GM21786 (cell line): ENCODE results near the gene WNT2B.

ENCODE experiments used
- ATAC-seq: cut with Tn5 transposase; IDR thresholded peaks from one replicate; pipeline ENCODE4 v1.9.1; 2021; ENCODE audit not compliant: unreplicated experiment

Gene WNT2B

DNA sequence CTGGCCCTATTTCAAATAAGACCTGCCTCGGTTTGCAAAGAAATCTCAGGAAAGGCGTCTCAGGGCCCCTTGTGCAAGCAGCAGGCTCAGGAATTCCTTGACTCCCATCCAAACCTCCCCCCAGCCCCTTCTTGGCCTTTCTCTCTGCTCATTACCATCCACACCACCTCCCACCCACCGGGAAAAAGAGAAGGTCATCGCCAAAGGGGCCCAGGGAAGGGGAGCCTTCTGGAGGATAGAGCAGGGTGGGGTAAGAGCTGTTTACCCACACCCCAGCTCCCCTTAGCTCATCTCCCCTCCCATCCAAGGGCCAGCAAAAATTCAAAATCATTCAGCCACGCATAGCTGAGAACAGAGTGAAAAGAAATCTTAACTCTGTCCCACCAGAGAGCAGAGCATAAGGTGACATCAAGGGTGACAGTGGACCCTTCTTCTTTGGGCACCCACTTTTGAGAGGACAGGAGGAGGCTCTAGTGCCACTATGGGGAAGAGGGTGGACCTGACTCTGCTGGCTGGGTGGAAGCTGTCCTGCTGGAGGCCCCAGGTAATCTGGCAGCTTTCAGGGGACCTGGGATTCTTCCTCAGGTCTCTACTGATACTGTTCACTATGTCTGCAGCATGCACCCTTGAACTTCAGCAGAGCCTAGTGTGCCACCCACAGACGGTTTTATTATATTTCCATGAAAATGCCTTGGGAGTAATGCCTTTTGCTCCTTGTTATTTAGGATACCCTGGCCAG, 3.9 kb upstream of the WNT2B start:
- ATAC-seq = no peak

DNA sequence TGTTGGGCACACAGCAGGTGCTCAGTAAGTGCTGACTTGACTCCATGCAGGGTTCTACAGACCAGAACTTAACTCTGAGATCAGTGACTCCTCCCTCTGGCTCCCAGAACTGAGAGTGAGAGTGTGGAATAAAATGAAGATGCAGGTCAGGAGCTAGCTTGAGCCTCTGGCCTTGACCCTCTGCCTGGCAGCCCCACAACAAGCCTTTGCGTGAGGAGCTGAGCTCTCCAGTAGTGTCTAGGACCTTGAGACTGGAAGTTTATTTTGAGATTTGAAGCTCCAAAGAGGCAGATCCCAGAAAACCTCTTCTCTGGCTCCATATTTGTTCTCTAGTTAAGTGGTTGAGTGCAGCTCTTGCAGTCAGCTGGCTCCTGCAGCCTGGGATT, 3.4 kb upstream of the WNT2B start:
- ATAC-seq = no peak

- no peak for ATAC-seq
Observed at GRCh38 chr1:112505878-112506277, 2.9 kb upstream of the WNT2B start.

- ATAC-seq = no peak
Observed at GRCh38 chr1:112506306-112506705, 2.5 kb upstream of the WNT2B start.

DNA sequence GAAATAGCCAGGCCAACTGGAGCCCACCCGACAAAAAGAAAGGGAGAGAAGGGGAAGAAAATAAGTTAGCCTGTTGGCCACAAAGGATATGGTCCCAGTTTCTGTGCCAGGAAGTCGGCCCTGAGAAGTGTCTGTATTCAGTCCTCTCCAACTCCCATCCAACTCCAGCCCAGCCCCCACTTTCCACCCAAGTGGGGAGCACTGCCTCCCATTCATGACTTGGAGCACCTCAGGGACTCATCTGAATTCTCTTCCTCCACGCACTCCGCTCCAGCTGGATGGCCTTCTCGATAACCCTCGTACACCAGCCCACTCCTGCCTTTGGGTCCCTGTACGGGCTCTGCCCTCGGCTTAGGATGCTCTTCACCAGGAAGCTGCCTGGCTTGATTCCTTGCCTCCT, 2.0 kb upstream of the WNT2B start:
- no peak for ATAC-seq

GRCh38 chr1:112507336-112507735, 1.4 kb upstream of the WNT2B start:
- no peak for ATAC-seq

DNA sequence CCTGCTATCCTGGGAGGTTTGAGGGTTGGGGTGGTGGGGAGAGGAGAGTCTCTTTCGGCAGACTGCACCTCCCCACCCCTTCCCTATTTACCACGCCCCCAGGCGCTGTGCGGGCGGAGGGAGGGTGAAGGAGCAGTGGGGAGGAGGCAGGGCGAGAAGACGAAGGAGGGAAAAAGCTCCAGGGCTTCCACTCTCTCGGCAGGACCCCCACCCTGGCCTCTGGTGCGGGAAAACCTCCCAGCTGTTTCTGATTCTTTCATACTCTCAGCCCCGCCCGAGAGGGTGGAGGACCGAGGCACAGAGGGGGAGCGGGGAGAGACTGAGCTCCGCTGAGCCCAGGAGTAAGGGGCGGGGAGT, 866 bp upstream of the WNT2B start:
- ATAC-seq = no peak

DNA sequence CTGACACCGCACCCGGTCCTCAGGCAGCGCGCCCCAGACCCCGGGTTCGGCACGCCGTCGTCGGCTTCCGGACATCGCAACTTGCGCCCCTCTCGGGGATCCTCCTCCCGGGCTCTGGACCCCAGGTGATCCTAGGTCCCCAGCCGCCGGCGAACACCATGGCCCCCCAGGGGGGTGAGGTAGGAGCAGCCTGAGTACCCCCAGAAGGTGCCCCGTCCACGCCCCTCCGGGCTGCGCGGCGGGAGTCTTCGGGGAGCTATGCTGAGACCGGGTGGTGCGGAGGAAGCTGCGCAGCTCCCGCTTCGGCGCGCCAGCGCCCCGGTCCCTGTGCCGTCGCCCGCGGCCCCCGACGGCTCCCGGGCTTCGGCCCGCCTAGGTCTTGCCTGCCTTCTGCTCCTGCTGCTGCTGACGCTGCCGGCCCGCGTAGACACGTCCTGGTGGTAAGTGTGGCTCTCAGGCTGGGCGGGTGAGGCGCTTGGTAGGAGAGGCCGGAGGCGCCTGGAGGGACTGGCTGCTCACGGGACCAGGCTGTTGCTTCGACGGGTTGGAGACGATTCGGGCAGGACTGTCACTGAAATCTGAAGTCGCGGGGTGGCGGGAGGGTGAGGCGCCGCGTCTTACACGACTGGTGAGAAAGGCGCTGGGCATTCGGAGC, 367 bp downstream of the WNT2B start:
- ATAC-seq = no peak

DNA sequence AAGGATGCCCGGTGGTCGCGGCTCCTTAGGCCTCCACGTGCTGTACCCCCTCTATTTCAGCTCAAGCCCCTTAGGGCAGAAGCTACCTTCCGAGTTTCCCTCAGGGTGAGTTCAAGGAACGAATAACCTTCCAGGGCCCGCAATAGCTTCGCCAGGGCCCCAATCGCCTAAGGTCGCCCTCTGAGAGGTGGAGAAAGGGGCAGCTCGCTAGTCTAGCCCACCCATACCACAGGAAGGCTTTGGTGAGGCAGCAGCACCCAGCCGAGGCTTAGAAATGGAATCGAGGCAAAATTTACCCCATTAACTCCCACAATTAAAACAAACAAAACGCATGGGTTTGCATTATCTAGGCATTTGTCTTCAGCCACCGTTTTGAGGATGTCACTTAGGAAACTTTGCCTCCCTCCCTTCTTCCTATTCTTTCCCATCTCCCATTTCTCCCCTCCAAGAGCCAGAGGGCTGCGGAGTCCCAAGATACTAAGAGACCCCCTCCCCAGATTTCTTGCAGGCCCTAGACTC, 954 bp downstream of the WNT2B start:
- no peak for ATAC-seq

DNA sequence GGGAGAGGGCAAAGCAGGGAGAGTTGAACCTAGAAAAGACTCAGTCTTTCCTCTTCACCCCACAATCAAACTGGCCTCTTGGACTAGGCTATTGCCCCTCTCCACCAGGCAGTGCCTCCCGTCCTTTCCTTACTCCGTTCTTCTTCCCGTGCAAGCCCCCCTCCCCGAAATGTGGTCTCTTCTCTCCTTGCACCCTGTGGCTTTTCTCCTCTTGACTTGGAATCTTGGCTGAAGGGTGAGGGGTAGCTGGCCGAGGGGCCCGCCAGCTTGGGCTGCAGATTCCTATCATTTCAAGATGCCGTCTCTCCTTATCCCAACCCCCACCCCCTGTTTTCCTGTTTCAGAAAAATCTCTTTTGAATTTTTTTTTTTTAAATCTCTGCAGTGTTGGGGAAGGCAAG, 1.6 kb downstream of the WNT2B start:
- no peak for ATAC-seq

- no peak for ATAC-seq
Observed at GRCh38 chr1:112511897-112512296, 3.1 kb downstream of the WNT2B start.

GRCh38 chr1:112513112-112513870, 4.5 kb downstream of the WNT2B start:
- no peak for ATAC-seq

DNA sequence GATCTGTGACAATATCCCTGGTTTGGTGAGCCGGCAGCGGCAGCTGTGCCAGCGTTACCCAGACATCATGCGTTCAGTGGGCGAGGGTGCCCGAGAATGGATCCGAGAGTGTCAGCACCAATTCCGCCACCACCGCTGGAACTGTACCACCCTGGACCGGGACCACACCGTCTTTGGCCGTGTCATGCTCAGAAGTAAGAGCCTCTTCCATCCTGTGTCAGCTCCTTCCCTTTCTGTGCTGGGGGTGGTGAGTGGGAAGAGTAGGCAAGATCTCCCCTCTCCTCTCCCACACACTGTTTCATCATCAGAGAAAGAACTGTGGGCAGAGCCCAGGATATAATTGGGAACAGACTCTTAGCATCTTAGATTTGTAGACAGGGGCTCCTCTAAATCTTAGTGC, 6.1 kb downstream of the WNT2B start:
- ATAC-seq = no peak

DNA sequence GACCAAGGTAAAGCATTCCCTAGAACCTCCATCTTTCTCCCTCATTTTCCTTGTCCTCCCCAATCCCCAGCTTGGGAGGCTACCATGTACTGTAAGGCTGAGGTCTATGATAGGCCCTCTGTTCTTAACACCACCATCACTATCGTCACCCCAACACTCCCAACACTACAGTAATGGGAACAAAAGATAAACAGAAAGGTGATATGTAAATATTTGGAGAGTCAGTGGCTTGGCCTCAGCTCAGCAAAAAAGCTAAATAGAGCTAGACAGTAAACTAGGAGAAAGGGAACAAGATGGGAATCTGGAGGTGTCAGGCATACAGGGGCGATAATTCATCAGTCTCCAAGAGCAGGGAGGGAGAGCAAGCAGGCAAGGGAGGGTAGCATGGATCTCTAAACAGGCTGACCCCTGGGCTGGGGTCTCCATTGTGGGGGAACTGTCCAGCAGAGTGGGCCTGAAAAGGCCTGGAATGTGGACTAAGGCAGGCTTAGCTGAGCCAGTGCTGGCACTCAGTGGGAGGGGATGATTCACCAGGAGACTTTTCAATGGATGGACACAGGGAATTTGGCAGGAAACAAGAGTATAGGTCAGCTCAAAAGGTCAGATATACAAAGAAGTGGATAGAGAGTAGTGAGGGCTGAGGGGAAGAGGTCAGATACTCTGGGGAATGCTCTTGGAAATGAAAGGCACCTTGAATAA, 6.7 kb downstream of the WNT2B start:
- ATAC-seq = no peak

DNA sequence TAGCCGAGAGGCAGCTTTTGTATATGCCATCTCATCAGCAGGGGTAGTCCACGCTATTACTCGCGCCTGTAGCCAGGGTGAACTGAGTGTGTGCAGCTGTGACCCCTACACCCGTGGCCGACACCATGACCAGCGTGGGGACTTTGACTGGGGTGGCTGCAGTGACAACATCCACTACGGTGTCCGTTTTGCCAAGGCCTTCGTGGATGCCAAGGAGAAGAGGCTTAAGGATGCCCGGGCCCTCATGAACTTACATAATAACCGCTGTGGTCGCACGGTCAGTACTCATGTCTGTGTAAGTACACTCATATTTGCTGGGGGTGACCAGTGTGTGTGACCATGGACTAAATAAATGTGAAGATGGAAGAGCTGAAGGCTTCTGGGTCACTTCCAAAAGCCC, 7.4 kb downstream of the WNT2B start:
- ATAC-seq = no peak

GRCh38 chr1:112517231-112517630, 8.5 kb downstream of the WNT2B start:
- ATAC-seq = no peak

- ATAC-seq = no peak
Observed at GRCh38 chr1:112517646-112518045, 8.9 kb downstream of the WNT2B start.

- no peak for ATAC-seq
Observed at GRCh38 chr1:112518186-112518585, 9.4 kb downstream of the WNT2B start.

DNA sequence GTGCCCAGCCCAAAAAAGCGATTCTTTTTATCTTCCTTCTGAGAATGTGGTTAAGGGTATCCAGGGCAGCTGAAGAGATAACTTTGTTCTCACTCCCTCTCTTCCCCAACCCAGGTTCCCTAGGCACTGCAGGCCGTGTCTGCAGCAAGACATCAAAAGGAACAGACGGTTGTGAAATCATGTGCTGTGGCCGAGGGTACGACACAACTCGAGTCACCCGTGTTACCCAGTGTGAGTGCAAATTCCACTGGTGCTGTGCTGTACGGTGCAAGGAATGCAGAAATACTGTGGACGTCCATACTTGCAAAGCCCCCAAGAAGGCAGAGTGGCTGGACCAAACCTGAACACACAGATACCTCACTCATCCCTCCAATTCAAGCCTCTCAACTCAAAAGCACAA, 11.4 kb downstream of the WNT2B start:
- no peak for ATAC-seq

- ATAC-seq = no peak
Observed at GRCh38 chr1:112522621-112523020, 13.9 kb downstream of the WNT2B start.

- no peak for ATAC-seq
Observed at GRCh38 chr1:112524251-112524650, 15.5 kb downstream of the WNT2B start.
